ENCODE data around the gene UBE2G2.

UBE2G2 gene

DNA sequence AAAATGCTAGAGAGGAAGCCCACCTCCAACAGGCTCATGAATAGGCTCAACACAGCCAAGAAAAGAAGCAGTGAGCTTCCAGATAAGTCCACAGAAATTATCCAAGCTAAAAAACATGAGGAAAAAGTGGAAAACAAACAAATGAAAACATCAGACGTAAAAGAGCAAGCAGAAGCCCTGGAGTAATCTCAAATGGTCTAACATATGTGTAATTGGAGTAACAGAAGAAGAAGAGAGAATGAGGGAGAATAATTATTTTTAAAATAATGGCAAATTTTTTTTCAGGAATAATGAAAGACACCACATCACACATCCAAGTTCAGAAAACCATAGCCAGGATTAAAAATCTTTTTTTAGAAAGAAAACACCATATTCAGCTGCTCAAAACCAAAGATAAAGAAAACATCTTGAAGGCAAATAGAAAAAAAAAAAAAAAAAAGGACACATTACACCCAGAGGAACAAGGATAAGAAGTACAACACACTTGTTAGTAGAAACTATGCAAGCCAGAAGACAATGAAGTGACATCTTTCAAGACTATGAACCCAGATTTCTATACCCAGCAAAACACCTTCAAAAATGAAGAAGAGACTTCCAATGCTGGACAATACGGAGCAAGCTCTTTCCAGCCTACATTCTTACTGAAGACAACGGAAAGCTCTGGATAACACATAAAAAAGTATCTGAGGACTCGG lies 26.9 kb upstream of the UBE2G2 start:
- Mint-ChIP-seq H3K4me1 (ENCODE audit: low read depth) (peaks cover 34% of the 10 kb centered on the region), H3K27ac (peak overlapping the region; percentile 21), H3K36me3 (ENCODE audit: low read depth) (peaks cover 11% of the 10 kb centered on the region), H3K9me3 (peaks cover 28% of the 10 kb centered on the region), H3K27me3 (no peaks in the 10 kb centered on the region), H3K4me3 (no peak overlapping the region)

DNA sequence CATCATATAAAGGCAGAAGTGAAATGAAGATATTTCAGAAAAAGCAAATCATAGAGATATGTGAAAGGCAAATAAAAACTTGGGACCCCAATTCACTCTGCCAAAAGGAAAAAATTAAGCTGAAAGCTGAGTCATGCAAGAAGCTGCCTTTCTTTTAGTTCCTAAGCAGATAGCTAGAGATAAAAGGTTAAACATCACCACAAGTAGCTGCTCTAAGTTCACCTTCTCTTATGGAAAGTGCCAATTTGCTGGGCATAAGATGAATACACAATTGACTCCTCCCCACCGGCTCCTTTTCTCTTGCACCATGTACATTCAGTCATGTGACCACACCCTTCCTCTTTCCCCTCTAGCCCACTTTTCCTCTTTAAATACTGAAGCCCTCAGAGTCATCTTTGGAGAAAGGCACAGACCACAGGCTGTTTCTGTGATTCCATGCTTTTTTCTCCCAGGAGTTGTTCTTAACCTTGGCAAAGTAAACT lies 21.6 kb upstream of the UBE2G2 start:
- Mint-ChIP-seq H3K9me3 (peaks cover 36% of the 10 kb centered on the region), H3K36me3 (ENCODE audit: low read depth) (peaks cover 5% of the 10 kb centered on the region), H3K4me3 (no peak overlapping the region), H3K4me1 (ENCODE audit: low read depth) (peaks cover 14% of the 10 kb centered on the region), H3K27me3 (peaks cover 7% of the 10 kb centered on the region), H3K27ac (no peak overlapping the region)

GRCh38 chr21:44822484-44823178 lies 21.0 kb upstream of the UBE2G2 start:
- no peaks in the 10 kb centered on the region for H3K36me3 Mint-ChIP-seq (ENCODE audit: low read depth)
- no peak overlapping the region for H3K4me3 Mint-ChIP-seq
- H3K4me1 Mint-ChIP-seq (ENCODE audit: low read depth) = peaks cover 12% of the 10 kb centered on the region

GRCh38 chr21:44820851-44821250 lies 19.2 kb upstream of the UBE2G2 start:
- H3K4me3 Mint-ChIP-seq = no peak overlapping the region
- H3K27me3 Mint-ChIP-seq = peaks cover 7% of the 10 kb centered on the region
- H3K9me3 Mint-ChIP-seq = peaks cover 23% of the 10 kb centered on the region
- peaks cover 20% of the 10 kb centered on the region for H3K4me1 Mint-ChIP-seq (ENCODE audit: low read depth)
- no peaks in the 10 kb centered on the region for H3K36me3 Mint-ChIP-seq (ENCODE audit: low read depth)
- H3K27ac Mint-ChIP-seq = no peak overlapping the region

More at GRCh38 chr21:44822484-44823178, 21.0 kb upstream of the UBE2G2 start:
- Mint-ChIP-seq H3K27me3 (peaks cover 7% of the 10 kb centered on the region), H3K27ac (no peak overlapping the region), H3K9me3 (peaks cover 30% of the 10 kb centered on the region)

DNA sequence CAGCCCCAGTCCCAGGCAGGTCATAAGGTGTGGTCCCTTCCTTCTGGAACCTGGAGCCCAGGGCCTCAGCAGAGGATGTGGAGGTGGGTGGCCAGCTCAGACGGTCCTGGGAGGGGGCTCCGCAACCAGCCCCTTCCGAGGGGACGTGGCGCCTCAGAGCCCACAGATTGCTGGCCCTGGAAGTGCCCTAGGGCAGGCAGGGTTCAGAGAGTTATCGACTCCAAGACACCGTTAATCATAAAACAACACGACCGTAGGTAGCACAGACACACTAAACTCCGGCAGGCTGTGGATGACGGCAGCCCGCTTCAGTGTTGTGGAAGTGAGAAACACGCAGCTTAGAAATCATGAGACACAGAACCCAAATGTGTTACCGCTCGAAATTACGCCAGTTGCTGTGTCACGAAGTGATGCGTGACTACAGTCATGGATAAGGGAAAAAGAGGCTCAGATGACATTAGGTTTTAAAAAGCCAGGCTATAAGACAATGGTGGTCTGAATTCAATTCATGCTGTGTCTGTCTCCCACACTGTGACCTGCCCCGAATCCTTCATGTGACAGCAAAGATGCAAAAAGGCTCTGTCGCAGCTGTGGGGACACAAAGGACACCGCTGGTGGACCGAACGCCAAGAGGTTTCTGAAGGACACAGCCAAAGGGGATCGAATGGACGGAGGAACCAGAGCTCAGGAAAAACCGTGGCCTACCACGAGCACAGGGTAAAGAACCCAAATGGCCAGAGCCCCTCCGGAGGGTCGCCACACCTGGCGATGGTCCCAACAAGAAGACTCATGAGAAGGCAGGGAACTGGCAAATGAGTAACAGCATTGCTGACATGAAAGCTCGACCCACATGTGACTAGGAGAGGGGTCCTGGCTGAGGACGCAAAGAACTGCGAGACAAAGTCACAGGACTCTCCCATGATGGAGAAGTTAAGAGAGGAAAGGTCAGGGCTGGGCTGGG lies 17.9 kb upstream of the UBE2G2 start:
- H3K9me3 Mint-ChIP-seq = peaks cover 23% of the 10 kb centered on the region
- peaks cover 7% of the 10 kb centered on the region for H3K27me3 Mint-ChIP-seq
- peak overlapping the region; percentile 66 for H3K4me3 Mint-ChIP-seq
- H3K36me3 Mint-ChIP-seq (ENCODE audit: low read depth) = no peaks in the 10 kb centered on the region
- H3K4me1 Mint-ChIP-seq (ENCODE audit: low read depth) = peaks cover 21% of the 10 kb centered on the region
- H3K27ac Mint-ChIP-seq = peak overlapping the region; percentile 21

DNA sequence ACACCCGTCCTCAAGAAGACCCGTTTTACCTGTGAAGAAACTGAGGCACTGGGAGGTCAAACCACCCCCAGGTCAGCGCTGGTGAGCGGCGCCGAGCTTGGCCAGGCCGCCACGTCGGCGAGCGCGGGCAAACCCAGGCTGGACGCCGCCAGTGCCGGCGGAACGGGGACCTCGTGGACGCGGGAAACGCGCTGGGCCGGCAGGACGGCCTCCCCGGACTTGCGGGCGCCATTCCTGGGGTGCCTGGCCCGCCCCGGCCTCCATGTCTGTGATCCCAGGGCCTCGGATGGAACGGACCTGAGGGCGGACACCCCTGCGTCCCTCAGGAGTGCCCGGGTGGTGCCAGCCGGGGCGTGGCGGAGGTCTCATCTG lies 17.0 kb upstream of the UBE2G2 start:
- Mint-ChIP-seq H3K9me3 (peaks cover 20% of the 10 kb centered on the region), H3K27me3 (peaks cover 7% of the 10 kb centered on the region), H3K4me3 (peak overlapping the region; percentile 66), H3K36me3 (ENCODE audit: low read depth) (no peaks in the 10 kb centered on the region), H3K27ac (no peak overlapping the region), H3K4me1 (ENCODE audit: low read depth) (peaks cover 21% of the 10 kb centered on the region)

GRCh38 chr21:44817914-44818639 lies 16.5 kb upstream of the UBE2G2 start, which contains the start of gene SUMO3:
Gene SUMO3 (minus strand): TSS chr21:44818062. CDS start chr21:44817968, 94 bp downstream.
- H3K27ac Mint-ChIP-seq = no peak within 1 kb of the TSS
- peak within 1 kb of the TSS; percentile 74 for H3K4me3 Mint-ChIP-seq
- peaks cover 7% of the 10 kb centered on the region for H3K27me3 Mint-ChIP-seq
- peaks cover 16% of the 10 kb centered on the region for H3K4me1 Mint-ChIP-seq (ENCODE audit: low read depth)
- H3K9me3 Mint-ChIP-seq = peaks cover 17% of the 10 kb centered on the region
- peaks cover 4% of the 10 kb centered on the region for H3K36me3 Mint-ChIP-seq (ENCODE audit: low read depth)

GRCh38 chr21:44817506-44817880 lies 15.9 kb upstream of the UBE2G2 start:
- Mint-ChIP-seq H3K27ac (no peak overlapping the region), H3K4me3 (peak overlapping the region; percentile 74), H3K9me3 (peaks cover 12% of the 10 kb centered on the region), H3K36me3 (ENCODE audit: low read depth) (peaks cover 8% of the 10 kb centered on the region), H3K4me1 (ENCODE audit: low read depth) (peaks cover 12% of the 10 kb centered on the region), H3K27me3 (peaks cover 7% of the 10 kb centered on the region)

DNA sequence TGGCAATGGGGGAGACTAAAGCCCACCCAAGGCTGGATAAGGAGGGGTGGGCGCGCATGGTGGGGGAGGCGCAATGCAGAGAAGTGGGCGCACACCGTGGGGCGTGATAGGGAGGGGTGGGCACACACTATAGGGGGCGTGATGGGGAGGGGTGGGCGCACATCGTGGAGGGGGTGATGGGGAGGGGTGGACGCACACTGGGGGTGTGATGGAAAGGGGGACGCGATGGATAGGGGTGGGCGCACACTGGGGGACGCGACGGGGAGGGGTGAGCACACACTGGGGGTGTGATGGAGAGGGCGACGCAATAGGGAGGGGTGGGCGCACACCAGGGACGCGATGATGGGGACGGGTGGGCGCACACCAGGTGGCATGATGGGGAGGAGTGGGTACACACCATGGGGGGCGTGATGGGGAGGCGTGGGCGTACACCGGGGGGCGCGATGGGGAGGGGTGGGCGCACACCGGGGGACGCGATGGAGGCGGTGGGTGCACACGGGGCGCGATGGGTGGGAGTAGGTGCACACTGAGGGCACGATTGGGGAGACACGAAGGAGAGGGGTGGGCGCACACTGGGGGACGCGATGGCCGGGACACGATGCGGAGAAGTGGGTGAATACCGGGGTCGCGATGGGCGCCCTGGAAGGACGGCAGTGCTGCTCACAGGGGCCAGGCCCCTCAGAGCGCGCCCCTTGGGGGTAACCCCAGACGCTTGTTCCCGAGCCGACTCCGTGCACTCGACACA lies 15.3 kb upstream of the UBE2G2 start:
- H3K27ac Mint-ChIP-seq = peak overlapping the region; percentile 49
- peak overlapping the region; percentile 81 for H3K4me3 Mint-ChIP-seq
- H3K27me3 Mint-ChIP-seq = peaks cover 7% of the 10 kb centered on the region
- H3K36me3 Mint-ChIP-seq (ENCODE audit: low read depth) = peaks cover 8% of the 10 kb centered on the region
- peaks cover 10% of the 10 kb centered on the region for H3K4me1 Mint-ChIP-seq (ENCODE audit: low read depth)
- peaks cover 6% of the 10 kb centered on the region for H3K9me3 Mint-ChIP-seq

DNA sequence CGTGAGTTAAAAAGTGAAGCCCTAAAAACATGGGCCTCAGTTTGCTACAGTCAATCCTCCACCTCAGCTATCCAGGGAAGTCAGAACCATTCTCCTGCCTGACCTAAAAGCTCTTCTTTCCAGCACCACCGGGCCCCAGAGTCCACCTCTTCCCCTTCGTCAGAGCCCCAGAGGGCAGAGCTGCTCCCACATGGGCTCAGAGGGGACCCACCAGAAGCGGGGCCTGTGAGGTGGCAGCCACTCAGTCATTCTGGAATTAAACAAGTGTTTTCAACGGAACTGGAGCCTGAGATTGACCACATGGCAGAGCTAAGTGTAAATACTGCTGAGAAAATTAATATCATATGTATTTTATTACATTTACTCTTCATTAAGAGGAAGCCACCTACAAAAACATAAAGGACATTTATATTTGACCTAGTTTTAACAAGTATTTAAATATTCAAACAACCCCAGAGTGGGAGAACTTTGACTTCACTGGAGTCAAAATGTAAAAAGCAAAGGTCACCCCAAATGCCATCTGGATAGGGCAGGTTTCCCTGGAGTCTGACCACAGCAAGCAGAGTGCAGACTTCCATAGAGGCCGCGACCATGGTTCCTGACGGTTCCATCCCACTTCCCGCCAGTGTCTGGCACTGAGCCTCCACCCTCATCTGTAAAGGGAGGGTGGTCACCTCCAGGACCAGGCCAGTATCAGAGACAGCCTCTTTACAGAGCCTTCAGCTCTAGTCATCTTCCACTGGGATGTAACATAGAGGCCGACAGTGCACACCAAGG lies 14.4 kb upstream of the UBE2G2 start:
- peak overlapping the region; percentile 49 for H3K27ac Mint-ChIP-seq
- H3K27me3 Mint-ChIP-seq = peaks cover 7% of the 10 kb centered on the region
- peaks cover 4% of the 10 kb centered on the region for H3K9me3 Mint-ChIP-seq
- H3K36me3 Mint-ChIP-seq (ENCODE audit: low read depth) = peaks cover 14% of the 10 kb centered on the region
- H3K4me1 Mint-ChIP-seq (ENCODE audit: low read depth) = peaks cover 14% of the 10 kb centered on the region
- H3K4me3 Mint-ChIP-seq = peak overlapping the region; percentile 81

GRCh38 chr21:44815225-44815624 lies 13.6 kb upstream of the UBE2G2 start:
- H3K4me3 Mint-ChIP-seq = no peak overlapping the region
- H3K4me1 Mint-ChIP-seq (ENCODE audit: low read depth) = peaks cover 17% of the 10 kb centered on the region
- H3K36me3 Mint-ChIP-seq (ENCODE audit: low read depth) = peaks cover 21% of the 10 kb centered on the region
- peaks cover 7% of the 10 kb centered on the region for H3K27me3 Mint-ChIP-seq
- peaks cover 4% of the 10 kb centered on the region for H3K9me3 Mint-ChIP-seq
- no peak overlapping the region for H3K27ac Mint-ChIP-seq

DNA sequence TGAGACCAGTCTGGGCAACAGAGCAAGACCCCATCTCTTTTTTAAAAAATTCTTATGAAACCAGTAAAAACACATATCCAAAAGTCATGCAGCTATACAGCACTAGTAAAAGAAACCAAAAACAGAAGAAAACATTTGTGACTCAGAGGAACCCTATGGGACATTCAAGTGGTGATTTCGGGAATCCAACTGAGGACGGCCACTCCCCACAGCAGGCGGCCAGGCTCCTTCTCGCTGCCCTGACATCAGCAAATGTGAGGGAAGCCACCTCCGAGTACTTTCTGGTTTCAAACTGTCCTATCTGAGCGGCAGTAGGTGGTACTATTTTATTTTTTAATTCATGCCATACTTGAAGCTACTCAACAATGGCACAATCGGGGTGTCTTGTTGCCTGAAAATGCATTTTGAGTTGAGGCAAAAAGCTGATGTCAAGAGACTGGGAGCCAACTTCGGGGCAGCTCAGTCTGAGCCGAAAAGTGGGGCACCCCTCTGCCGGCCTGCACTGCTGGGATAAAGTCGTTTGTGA lies 12.9 kb upstream of the UBE2G2 start:
- no peak overlapping the region for H3K27ac Mint-ChIP-seq
- no peaks in the 10 kb centered on the region for H3K9me3 Mint-ChIP-seq
- peaks cover 17% of the 10 kb centered on the region for H3K4me1 Mint-ChIP-seq (ENCODE audit: low read depth)
- no peak overlapping the region for H3K4me3 Mint-ChIP-seq
- H3K27me3 Mint-ChIP-seq = peaks cover 2% of the 10 kb centered on the region
- peaks cover 26% of the 10 kb centered on the region for H3K36me3 Mint-ChIP-seq (ENCODE audit: low read depth)

GRCh38 chr21:44813727-44814126 lies 12.1 kb upstream of the UBE2G2 start:
- Mint-ChIP-seq H3K27ac (no peak overlapping the region), H3K4me1 (ENCODE audit: low read depth) (peaks cover 17% of the 10 kb centered on the region), H3K36me3 (ENCODE audit: low read depth) (peaks cover 33% of the 10 kb centered on the region), H3K27me3 (no peaks in the 10 kb centered on the region), H3K4me3 (no peak overlapping the region), H3K9me3 (no peaks in the 10 kb centered on the region)
